Liver (tissue), 9 donors: ENCODE data around the gene TM4SF5. TPM values are rescaled to one million over a fixed set of nuclear protein-coding genes. Genes with fewer than 3 reads are reported as not detected.

Source experiments
- DNase-seq: peaks from one replicate; pipeline ENCODE4 v3.0.0-alpha.2; 2017; ENCODE audit warnings: low spot score
- H3K27ac ChIP-seq, 2 donors: one replicate each; pipeline ENCODE4 v1.7.0; 2013; ENCODE audit warnings: inconsistent platforms in 2 of 2, low read length in 2 of 2, control low read depth in 1 of 2, low read depth in 1 of 2, mild to moderate bottlenecking in 1 of 2
- H3K27me3 ChIP-seq, 4 donors: one replicate each; pipeline versions ENCODE4 v1.6.1 to v1.7.0; 2013; ENCODE audit warnings: low read length in 3 of 4, inconsistent platforms in 1 of 4, mild to moderate bottlenecking in 1 of 4, moderate library complexity in 1 of 4; ENCODE audit not compliant: control insufficient read depth in 4 of 4, insufficient read depth in 4 of 4
- H3K36me3 ChIP-seq, 4 donors: one replicate each; pipeline versions ENCODE4 v1.6.1 to v1.7.0; 2013; ENCODE audit warnings: low read length in 3 of 4, mild to moderate bottlenecking in 3 of 4, low read depth in 1 of 4, moderate library complexity in 1 of 4; ENCODE audit not compliant: control insufficient read depth in 4 of 4, insufficient read depth in 3 of 4
- H3K4me1 ChIP-seq, 4 donors: one replicate each; pipeline versions ENCODE4 v1.6.1 to v1.7.0; 2013; ENCODE audit warnings: low read length in 3 of 4, mild to moderate bottlenecking in 3 of 4, moderate library complexity in 1 of 4; ENCODE audit not compliant: control insufficient read depth in 4 of 4, insufficient read depth in 4 of 4
- H3K4me3 ChIP-seq, 3 donors: one replicate each; pipeline versions ENCODE4 v1.6.1 to v1.7.0; 2013; ENCODE audit warnings: low read length in 3 of 3, control low read depth in 1 of 3, low read depth in 1 of 3, mild to moderate bottlenecking in 1 of 3
- H3K9ac ChIP-seq, 2 donors: one replicate each; pipeline ENCODE4 v1.7.0; 2013; ENCODE audit warnings: low read length in 2 of 2, mild to moderate bottlenecking in 2 of 2, moderate library complexity in 2 of 2, control low read depth in 1 of 2, low read depth in 1 of 2
- H3K9me3 ChIP-seq, 4 donors: one replicate each; pipeline versions ENCODE4 v1.6.1 to v1.7.0; 2013; ENCODE audit warnings: low read length in 3 of 4; ENCODE audit not compliant: control insufficient read depth in 4 of 4
- ATF3 ChIP-seq: IDR thresholded peaks from 2 replicates; pipeline ENCODE4 v1.6.1; 2016; ENCODE audit warnings: antibody characterized with exemption
- CTCF ChIP-seq: fragments of 150-350 bp; IDR thresholded peaks from 2 replicates; pipeline ENCODE4 v1.5.1; 2017; ENCODE audit warnings: improper control_type of control experiment, low read depth, low read length; ENCODE audit not compliant: missing input control
- EGR1 ChIP-seq, 2 donors: IDR thresholded peaks; 2 replicates each; pipeline ENCODE4 v1.6.1; 2016 to 2018; ENCODE audit warnings: antibody characterized with exemption in 2 of 2, low read depth in 2 of 2
- FOXA1 ChIP-seq: IDR thresholded peaks from 2 replicates; pipeline ENCODE4 v1.6.1; 2016; ENCODE audit warnings: antibody characterized with exemption
- FOXA2 ChIP-seq: IDR thresholded peaks from 2 replicates; pipeline ENCODE4 v1.6.1; 2016; ENCODE audit warnings: antibody characterized with exemption
- GABPA ChIP-seq, 2 donors: IDR thresholded peaks in 1 of 2; conservative IDR thresholded peaks in 1 of 2; 2 replicates each; pipeline ENCODE4 v1.6.1; 2016; ENCODE audit warnings: antibody characterized with exemption in 2 of 2, mild to moderate bottlenecking in 1 of 2, moderate library complexity in 1 of 2
- HNF4G ChIP-seq: IDR thresholded peaks from 2 replicates; pipeline ENCODE4 v1.6.1; 2016; ENCODE audit warnings: antibody characterized with exemption
- JUND ChIP-seq, 2 donors: IDR thresholded peaks; 2 replicates each; pipeline ENCODE4 v1.6.1; 2016; ENCODE audit warnings: antibody characterized with exemption in 2 of 2
- NR2F2 ChIP-seq: IDR thresholded peaks from 2 replicates; pipeline ENCODE4 v1.6.1; 2016; ENCODE audit warnings: antibody characterized with exemption
- RAD21 ChIP-seq, 2 donors: IDR thresholded peaks; 2 replicates each; pipeline ENCODE4 v1.6.1; 2016; ENCODE audit warnings: antibody characterized with exemption in 2 of 2, mild to moderate bottlenecking in 2 of 2
- RXRA ChIP-seq, 2 donors: IDR thresholded peaks; 2 replicates each; pipeline ENCODE4 v1.6.1; 2017 to 2018; ENCODE audit warnings: antibody characterized with exemption in 2 of 2, mild to moderate bottlenecking in 1 of 2
- SP1 ChIP-seq: IDR thresholded peaks from 2 replicates; pipeline ENCODE4 v1.6.1; 2018; ENCODE audit warnings: antibody characterized with exemption, mild to moderate bottlenecking
- YY1 ChIP-seq: IDR thresholded peaks from 2 replicates; pipeline ENCODE4 v1.6.1; 2016; ENCODE audit warnings: antibody characterized with exemption, mild to moderate bottlenecking
- WGBS: extraction: QIAGEN DNeasy Blood & Tissue Kit; methylation state at CpG from one replicate; pipeline ENCODE4 v1.1.7; 2013; 5-methylcytosine and 5-hydroxymethylcytosine counted together
- polyA plus RNA-seq, 2 donors: library from polyadenylated mRNA; stranded (reverse) in 1 of 2; unstranded in 1 of 2; fragments of 200-250 nt in 1 of 2; fragments of >200 nt in 1 of 2; fragmentation: Nextera tagmentation in 1 of 2; extraction: Ambion mirVana in 1 of 2; gene quantifications; one replicate each; pipeline versions ENCODE4 v1.2.1 to v1.2.3, GENCODE V29; 2013 to 2015
- total RNA-seq, 2 donors: library from RNA; depleted of rRNA; stranded (reverse); fragments of >200 nt; gene quantifications; one replicate each; pipeline ENCODE4 v1.2.3, GENCODE V29; 2014
- TF ChIP-seq, protein P1 (sequence below): IDR thresholded peaks from 2 replicates; pipeline ENCODE4 v1.6.1; 2016; ENCODE audit warnings: antibody characterized with exemption
- TF ChIP-seq, protein P2 (sequence below): IDR thresholded peaks from 2 replicates; pipeline ENCODE4 v1.6.1; 2016; ENCODE audit warnings: antibody characterized with exemption, mild to moderate bottlenecking
- donor health status: healthy.
- donor health status: healthy.
- donor health status: healthy.
- donor health status: healthy.
- donor health status: healthy.

TM4SF5 gene
- total and polyA plus RNA-seq, 4 donors, result 20.1 to 309 (median 115) TPM

DNA sequence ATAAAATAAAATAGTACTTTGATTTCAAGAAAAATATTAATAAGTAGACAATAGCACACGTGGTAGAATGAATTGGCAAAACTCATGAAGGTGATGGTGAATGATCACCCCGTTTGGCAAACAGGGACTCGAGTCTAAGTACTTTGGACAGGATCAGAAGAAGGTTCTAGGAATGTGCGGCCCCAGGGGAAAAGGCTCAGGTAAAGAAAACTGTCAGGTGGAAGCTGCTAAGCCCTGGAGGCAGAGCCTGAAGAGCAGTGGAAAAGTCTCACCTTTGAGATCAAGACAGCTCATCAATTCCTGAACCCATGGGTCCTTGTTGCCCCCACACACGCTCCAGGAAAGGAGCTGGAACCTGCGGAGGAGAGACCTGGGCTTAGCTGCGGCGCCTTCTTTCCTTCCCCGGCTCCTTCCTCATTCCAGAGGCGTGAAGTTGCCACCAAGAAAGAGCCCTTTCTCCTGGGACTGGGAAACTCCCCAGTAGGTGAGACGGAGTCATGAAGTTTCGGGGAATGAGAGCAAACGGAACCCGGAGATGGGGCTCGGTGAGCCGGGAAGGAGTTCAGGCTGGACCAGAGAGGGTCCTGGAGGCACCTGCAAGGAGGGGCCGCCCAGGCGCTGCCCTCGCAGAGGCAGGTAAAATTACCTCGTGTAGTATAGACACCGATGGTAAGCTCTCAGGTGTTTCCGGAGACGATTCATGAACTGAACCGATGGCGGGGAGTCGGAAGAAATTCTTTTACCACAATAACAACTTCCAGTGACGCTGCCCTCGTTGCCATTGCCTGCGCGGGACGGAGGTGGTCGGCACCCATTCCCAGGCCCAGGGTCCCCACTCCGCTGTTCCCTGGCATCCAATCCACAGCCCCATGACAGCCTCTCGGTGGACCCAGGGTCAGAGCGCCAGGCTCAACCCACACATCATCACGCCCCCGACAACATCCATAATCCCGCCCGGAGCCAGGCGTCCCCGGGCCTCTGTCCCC is 33.3 kb upstream of the TM4SF5 start (continued):
- no peak for TF ChIP-seq YY1

DNA sequence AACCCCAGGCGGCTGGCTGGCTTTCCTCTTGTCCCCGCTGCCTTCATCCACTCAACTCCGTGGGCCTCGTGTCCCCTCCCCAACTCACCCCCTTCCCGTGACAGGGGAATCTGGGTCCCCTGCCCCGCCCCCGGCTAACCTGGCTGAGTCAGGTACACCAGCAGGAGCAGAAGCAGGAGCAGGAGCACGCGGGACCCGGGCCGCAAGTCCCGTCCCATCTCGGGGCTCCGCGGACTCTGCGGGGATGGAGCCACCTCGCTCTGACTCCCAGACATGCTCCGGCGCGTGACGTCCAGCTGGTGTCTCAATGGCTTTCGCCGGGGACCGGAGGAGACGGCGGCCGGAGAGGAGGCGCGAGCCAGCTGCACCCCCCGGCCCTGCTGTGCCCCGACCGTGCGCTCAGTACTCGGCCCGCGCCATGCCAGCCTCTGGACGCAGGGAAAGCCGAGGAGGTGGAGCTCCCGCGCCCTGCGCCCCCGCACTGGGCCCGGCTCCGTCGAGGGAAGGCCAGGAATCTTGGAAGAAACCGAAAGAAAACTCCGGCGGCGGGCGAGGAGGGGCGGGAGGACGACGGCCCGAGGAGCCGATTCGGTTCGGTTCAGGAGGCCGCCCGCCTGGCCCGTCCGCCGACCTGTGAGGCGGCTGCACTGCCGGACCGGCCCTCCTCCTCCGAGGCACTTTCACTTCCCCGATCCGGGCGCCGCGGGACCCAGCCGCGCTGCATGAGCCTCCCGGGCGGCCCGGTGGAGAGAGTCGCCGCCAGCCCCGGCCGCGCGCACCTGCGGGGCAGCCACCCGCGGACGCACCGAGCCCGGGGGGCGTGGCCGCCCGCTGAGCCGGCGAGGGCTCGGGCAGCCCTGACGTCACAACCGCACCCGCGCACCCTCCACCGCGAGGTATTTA is 32.3 kb upstream of the TM4SF5 start, which contains the start of the genes CXCL16 and ZMYND15:
CXCL16 (minus strand) TSS at position 807 of the 903 bp plus-strand sequence; CDS start at position 218, 589 bp downstream.
ZMYND15 (plus strand) TSS at position 712 of the 903 bp plus-strand sequence. CDS start 716 bp downstream, outside the sequence.
- TF ChIP-seq EGR1 (IDR thresholded peaks at IDR 0.05; ENCODE audit: low read depth in 2 of 2), result no peak
- peak; percentile 38 for TF ChIP-seq YY1
- Histone ChIP-seq H3K4me3 (peak within 1 kb of the TSS; percentile 52 to 85 (median 80)), H3K27me3 (no peaks in the 10 kb centered on the region), H3K27ac (peak within 1 kb of the TSS; percentile 73 to 76), H3K9ac (peak within 1 kb of the TSS; percentile 66 to 76), H3K9me3 (no peaks in the 10 kb centered on the region), H3K36me3 (no peaks in the 10 kb centered on the region), H3K4me1 (peaks cover 2 to 20% (median 9%) of the 10 kb centered on the region in 4 donors)
- WGBS, result under 1% methylated on average over 100 of the region's 100 CpGs
- DNase-seq, result no peak

- Histone ChIP-seq H3K9me3 (no peaks in the 10 kb centered on the region), H3K4me3 (peak overlapping the region; percentile 52 to 85 (median 80)), H3K27me3 (no peaks in the 10 kb centered on the region), H3K27ac (peak overlapping the region; percentile 46 to 73), H3K9ac (peak overlapping the region; percentile 53 to 56), H3K36me3 (no peaks in the 10 kb centered on the region), H3K4me1 (peaks cover 2 to 14% (median 9%) of the 10 kb centered on the region in 4 donors)
- DNase-seq, result no peak
- 20% methylated on average over 13 of the region's 13 CpGs for WGBS
- TF ChIP-seq CTCF (no peak), EGR1 (IDR thresholded peaks at IDR 0.05; ENCODE audit: low read depth in 2 of 2) (no peak), YY1 (no peak), FOXA1 (no peak), RAD21 (IDR thresholded peaks at IDR 0.05) (no peak), GABPA (IDR thresholded peaks at IDR 0.05 in 1 of 2, conservative IDR thresholded peaks at IDR 0.05 in 1 of 2) (no peak), NR2F2 (no peak), ATF3 (no peak), RXRA (IDR thresholded peaks at IDR 0.05) (no peak), SP1 (no peak), JUND (IDR thresholded peaks at IDR 0.05) (no peak), FOXA2 (no peak), HNF4G (no peak)
- TF ChIP-seq, protein P1, sequence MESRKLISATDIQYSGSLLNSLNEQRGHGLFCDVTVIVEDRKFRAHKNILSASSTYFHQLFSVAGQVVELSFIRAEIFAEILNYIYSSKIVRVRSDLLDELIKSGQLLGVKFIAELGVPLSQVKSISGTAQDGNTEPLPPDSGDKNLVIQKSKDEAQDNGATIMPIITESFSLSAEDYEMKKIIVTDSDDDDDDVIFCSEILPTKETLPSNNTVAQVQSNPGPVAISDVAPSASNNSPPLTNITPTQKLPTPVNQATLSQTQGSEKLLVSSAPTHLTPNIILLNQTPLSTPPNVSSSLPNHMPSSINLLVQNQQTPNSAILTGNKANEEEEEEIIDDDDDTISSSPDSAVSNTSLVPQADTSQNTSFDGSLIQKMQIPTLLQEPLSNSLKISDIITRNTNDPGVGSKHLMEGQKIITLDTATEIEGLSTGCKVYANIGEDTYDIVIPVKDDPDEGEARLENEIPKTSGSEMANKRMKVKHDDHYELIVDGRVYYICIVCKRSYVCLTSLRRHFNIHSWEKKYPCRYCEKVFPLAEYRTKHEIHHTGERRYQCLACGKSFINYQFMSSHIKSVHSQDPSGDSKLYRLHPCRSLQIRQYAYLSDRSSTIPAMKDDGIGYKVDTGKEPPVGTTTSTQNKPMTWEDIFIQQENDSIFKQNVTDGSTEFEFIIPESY, result no peak
- TF ChIP-seq, protein P2, sequence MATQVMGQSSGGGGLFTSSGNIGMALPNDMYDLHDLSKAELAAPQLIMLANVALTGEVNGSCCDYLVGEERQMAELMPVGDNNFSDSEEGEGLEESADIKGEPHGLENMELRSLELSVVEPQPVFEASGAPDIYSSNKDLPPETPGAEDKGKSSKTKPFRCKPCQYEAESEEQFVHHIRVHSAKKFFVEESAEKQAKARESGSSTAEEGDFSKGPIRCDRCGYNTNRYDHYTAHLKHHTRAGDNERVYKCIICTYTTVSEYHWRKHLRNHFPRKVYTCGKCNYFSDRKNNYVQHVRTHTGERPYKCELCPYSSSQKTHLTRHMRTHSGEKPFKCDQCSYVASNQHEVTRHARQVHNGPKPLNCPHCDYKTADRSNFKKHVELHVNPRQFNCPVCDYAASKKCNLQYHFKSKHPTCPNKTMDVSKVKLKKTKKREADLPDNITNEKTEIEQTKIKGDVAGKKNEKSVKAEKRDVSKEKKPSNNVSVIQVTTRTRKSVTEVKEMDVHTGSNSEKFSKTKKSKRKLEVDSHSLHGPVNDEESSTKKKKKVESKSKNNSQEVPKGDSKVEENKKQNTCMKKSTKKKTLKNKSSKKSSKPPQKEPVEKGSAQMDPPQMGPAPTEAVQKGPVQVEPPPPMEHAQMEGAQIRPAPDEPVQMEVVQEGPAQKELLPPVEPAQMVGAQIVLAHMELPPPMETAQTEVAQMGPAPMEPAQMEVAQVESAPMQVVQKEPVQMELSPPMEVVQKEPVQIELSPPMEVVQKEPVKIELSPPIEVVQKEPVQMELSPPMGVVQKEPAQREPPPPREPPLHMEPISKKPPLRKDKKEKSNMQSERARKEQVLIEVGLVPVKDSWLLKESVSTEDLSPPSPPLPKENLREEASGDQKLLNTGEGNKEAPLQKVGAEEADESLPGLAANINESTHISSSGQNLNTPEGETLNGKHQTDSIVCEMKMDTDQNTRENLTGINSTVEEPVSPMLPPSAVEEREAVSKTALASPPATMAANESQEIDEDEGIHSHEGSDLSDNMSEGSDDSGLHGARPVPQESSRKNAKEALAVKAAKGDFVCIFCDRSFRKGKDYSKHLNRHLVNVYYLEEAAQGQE, result no peak
These were observed 31.7 kb upstream of the TM4SF5 start for GRCh38 chr17:4740025-4740351.
